ENCODE measurements around the gene GMCL1.
A peak's percentile ranks its signal among the peaks of the same experiment; 100 is the strongest.
"Not testable (repeated sequence)": the region's sequence is repeated elsewhere in the genome, so short reads cannot be mapped to it uniquely, and the experiment has no call there.

Gene GMCL1

DNA sequence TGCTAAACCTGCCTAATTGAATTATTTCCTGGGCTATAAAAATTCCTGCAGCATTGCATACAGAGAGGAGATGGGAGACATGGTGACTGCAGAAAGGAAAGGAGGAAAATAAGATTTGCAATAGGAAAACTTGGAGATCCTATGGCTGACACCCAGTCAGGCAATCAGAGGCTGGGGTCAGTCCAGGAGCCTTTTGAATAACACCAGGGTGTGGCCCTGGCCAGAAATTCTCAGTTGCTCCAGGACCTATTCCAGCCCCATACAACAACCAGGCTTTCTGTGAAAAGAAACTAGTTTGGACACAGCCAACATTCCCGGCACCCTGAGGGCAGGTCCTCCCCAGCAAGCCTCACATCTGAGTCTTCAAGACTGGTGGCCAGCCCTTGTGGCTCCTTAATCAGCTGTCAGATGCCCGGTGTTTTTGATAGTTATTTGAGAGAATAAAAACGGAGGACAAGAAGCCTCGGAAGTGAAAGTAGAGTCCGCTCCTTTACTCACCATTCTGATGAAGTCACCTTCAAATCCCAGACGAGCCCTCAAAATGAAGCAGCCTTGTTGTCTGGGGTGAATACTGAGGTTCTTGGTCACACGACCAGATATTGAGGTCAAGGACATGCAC lies 31.1 kb upstream of the GMCL1 start:
- H3K9me3 ChIP-seq (ENCODE audit: insufficient read depth, low read length, severe bottlenecking), result no peaks in the 10 kb centered on the region
- DNase-seq (no peak), ATAC-seq (ENCODE audit: insufficient read depth, low read depth) (no peak)
- H3K4me1 ChIP-seq (ENCODE audit: insufficient read depth, low read length), result no peaks in the 10 kb centered on the region
- no peaks in the 10 kb centered on the region for H3K79me2 ChIP-seq (ENCODE audit: insufficient read depth, low read length)
- H3K27ac ChIP-seq (ENCODE audit: low read length), result no peak overlapping the region
- H3K4me3 ChIP-seq (ENCODE audit: low read depth in 1 of 2, low read length in 2 of 2), result no peak overlapping the region
- H3K27me3 ChIP-seq (ENCODE audit: insufficient read depth, low read length, poor library complexity), result no peaks in the 10 kb centered on the region
- no peak overlapping the region for H3K9ac ChIP-seq (ENCODE audit: low read depth, low read length)
- no peaks in the 10 kb centered on the region for H4K20me1 ChIP-seq (ENCODE audit: insufficient read depth, low read length)
- H3K4me2 ChIP-seq (ENCODE audit: insufficient read depth, low read length), result no peak overlapping the region
- H3K36me3 ChIP-seq (ENCODE audit: insufficient read depth, low read length), result no peaks in the 10 kb centered on the region
- no peak overlapping the region for H2AFZ ChIP-seq (ENCODE audit: low read depth, low read length)
- no peak for TF ChIP-seq EZH2 (IDR thresholded peaks at IDR 0.05; ENCODE audit: borderline replicate concordance, low read depth, low read length, severe bottlenecking)
- TF ChIP-seq, protein P1, sequence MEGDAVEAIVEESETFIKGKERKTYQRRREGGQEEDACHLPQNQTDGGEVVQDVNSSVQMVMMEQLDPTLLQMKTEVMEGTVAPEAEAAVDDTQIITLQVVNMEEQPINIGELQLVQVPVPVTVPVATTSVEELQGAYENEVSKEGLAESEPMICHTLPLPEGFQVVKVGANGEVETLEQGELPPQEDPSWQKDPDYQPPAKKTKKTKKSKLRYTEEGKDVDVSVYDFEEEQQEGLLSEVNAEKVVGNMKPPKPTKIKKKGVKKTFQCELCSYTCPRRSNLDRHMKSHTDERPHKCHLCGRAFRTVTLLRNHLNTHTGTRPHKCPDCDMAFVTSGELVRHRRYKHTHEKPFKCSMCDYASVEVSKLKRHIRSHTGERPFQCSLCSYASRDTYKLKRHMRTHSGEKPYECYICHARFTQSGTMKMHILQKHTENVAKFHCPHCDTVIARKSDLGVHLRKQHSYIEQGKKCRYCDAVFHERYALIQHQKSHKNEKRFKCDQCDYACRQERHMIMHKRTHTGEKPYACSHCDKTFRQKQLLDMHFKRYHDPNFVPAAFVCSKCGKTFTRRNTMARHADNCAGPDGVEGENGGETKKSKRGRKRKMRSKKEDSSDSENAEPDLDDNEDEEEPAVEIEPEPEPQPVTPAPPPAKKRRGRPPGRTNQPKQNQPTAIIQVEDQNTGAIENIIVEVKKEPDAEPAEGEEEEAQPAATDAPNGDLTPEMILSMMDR (IDR thresholded peaks at IDR 0.05; ENCODE audit: borderline replicate concordance, extremely low read depth, low read length, poor library complexity, severe bottlenecking), result no peak

DNA sequence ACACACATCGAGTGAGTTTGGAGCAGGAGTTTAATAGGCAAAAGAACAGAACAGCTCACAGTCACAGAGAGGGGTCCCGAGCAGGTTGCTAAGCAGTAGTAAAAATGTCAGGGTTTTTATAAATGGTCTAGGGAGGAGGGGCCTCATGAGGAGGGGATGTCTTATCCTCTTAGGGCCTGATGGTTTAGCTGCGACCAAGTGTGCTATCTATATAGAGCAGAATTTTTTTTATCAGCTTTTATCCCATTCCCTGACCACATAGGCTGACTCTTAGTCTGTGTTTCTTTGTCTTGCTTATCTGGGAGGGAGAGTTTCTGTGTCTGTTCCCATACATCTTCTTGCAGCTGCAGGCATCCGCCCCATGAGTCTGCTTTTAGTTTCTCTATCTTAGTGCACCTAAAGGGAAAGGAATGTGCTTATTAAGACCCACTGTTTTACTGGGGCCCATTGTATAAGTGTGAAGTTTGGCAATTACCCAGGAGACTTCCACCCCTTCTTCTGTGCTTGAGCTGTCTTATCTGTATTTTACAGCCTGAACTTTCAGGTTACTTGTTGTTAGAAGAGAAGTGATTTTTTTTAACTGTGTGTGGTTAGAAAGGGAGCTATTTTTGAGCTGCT lies 30.4 kb upstream of the GMCL1 start:
- H3K9me3 ChIP-seq (ENCODE audit: insufficient read depth, low read length, severe bottlenecking), result no peaks in the 10 kb centered on the region
- no peak for DNase-seq
- H3K4me1 ChIP-seq (ENCODE audit: insufficient read depth, low read length), result no peaks in the 10 kb centered on the region
- no peak for TF ChIP-seq EZH2 (IDR thresholded peaks at IDR 0.05; ENCODE audit: borderline replicate concordance, low read depth, low read length, severe bottlenecking)
- TF ChIP-seq, protein P1 (IDR thresholded peaks at IDR 0.05; ENCODE audit: borderline replicate concordance, extremely low read depth, low read length, poor library complexity, severe bottlenecking), result no peak
- H3K9ac ChIP-seq (ENCODE audit: low read depth, low read length), result no peak overlapping the region
- no peak overlapping the region for H3K27ac ChIP-seq (ENCODE audit: low read length)
- no peak overlapping the region for H3K4me2 ChIP-seq (ENCODE audit: insufficient read depth, low read length)
- no peak overlapping the region for H3K4me3 ChIP-seq (ENCODE audit: low read depth in 1 of 2, low read length in 2 of 2)
- no peaks in the 10 kb centered on the region for H3K27me3 ChIP-seq (ENCODE audit: insufficient read depth, low read length, poor library complexity)
- H3K79me2 ChIP-seq (ENCODE audit: insufficient read depth, low read length), result no peaks in the 10 kb centered on the region
- no peak overlapping the region for H2AFZ ChIP-seq (ENCODE audit: low read depth, low read length)
- peak; percentile 29; the same call in 1 of the 3 replicates for ATAC-seq (ENCODE audit: insufficient read depth, low read depth)
- H4K20me1 ChIP-seq (ENCODE audit: insufficient read depth, low read length), result no peaks in the 10 kb centered on the region
- no peaks in the 10 kb centered on the region for H3K36me3 ChIP-seq (ENCODE audit: insufficient read depth, low read length)

DNA sequence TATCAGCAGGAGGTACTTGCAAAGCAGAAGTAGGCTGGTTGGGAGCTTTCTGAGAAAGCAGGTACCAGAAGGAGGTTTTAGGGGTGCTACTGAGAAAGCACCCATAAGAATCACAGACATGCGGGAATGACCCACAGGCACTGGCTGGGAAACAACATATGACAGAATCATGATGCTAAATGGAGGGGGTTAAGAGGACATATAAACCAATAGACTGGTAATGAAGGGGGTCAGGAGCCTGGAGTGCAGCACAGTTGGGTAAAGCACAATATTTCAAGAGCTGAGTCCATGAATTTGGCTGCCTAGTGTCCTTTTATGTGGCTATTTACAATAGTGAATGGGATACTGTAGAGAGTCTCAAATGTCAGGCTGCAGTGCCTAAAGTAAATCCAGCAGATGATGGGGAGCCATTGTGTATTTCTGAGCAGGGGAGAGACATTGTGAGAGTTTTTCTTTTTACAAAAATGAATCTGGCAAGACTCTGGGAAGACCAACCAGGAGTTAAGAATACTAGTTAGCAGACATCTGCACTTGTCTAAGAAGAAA lies 27.6 kb upstream of the GMCL1 start:
- peaks cover 12% of the 10 kb centered on the region; the same call in 1 of the 2 replicates for H3K36me3 ChIP-seq (ENCODE audit: insufficient read depth, low read length)
- TF ChIP-seq, protein P1 (IDR thresholded peaks at IDR 0.05; ENCODE audit: borderline replicate concordance, extremely low read depth, low read length, poor library complexity, severe bottlenecking), result no peak
- TF ChIP-seq EZH2 (IDR thresholded peaks at IDR 0.05; ENCODE audit: borderline replicate concordance, low read depth, low read length, severe bottlenecking), result no peak
- ATAC-seq (ENCODE audit: insufficient read depth, low read depth), result no peak

DNA sequence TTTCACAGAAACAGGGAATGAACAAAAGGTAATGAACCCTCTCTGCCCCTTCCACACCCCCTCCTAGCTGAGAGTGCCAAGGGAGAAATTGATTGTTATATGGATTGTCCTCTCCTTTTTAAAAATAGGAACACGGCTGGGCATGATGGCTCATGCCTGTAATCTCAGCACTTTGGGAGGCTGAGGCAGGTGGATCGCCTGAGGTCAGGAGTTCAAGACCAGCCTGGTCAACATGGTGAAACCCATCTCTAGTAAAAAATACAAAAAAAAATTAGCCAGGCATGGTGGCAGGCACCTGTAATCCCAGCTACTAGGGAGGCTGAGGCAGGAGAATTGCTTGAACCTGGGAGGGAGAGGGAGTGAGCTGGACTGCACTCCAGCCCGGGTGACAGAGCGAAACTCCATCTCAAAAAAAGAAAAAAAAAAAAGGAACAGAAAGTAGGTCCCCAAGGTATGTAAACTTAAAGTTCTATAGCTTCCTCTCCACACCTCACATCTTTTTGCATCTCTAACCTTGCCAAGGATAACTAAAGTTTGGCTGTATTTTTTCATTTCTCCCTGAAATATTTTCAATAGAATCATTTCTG lies 26.6 kb upstream of the GMCL1 start:
- not testable (repeated sequence) for H3K4me2 ChIP-seq (ENCODE audit: insufficient read depth, low read length); ATAC-seq (ENCODE audit: insufficient read depth, low read depth); H4K20me1 ChIP-seq (ENCODE audit: insufficient read depth, low read length); H3K4me3 ChIP-seq (ENCODE audit: low read depth in 1 of 2, low read length in 2 of 2); H3K27me3 ChIP-seq (ENCODE audit: insufficient read depth, low read length, poor library complexity); H3K79me2 ChIP-seq (ENCODE audit: insufficient read depth, low read length); H3K9ac ChIP-seq (ENCODE audit: low read depth, low read length); H2AFZ ChIP-seq (ENCODE audit: low read depth, low read length); DNase-seq; H3K4me1 ChIP-seq (ENCODE audit: insufficient read depth, low read length); H3K9me3 ChIP-seq (ENCODE audit: insufficient read depth, low read length, severe bottlenecking); H3K27ac ChIP-seq (ENCODE audit: low read length)
- peaks cover 15% of the 10 kb centered on the region; the same call in 1 of the 2 replicates for H3K36me3 ChIP-seq (ENCODE audit: insufficient read depth, low read length)

More for the DNA sequence above, 27.6 kb upstream of the GMCL1 start:
- no peak overlapping the region for H3K27ac ChIP-seq (ENCODE audit: low read length)
- H4K20me1 ChIP-seq (ENCODE audit: insufficient read depth, low read length), result no peaks in the 10 kb centered on the region
- no peak overlapping the region for H3K4me3 ChIP-seq (ENCODE audit: low read depth in 1 of 2, low read length in 2 of 2)
- no peaks in the 10 kb centered on the region for H3K9me3 ChIP-seq (ENCODE audit: insufficient read depth, low read length, severe bottlenecking)
- H3K27me3 ChIP-seq (ENCODE audit: insufficient read depth, low read length, poor library complexity), result no peaks in the 10 kb centered on the region
- H3K79me2 ChIP-seq (ENCODE audit: insufficient read depth, low read length), result no peaks in the 10 kb centered on the region
- no peak overlapping the region for H3K9ac ChIP-seq (ENCODE audit: low read depth, low read length)
- no peak for DNase-seq
- H2AFZ ChIP-seq (ENCODE audit: low read depth, low read length), result no peak overlapping the region
- H3K4me1 ChIP-seq (ENCODE audit: insufficient read depth, low read length), result no peaks in the 10 kb centered on the region
- H3K4me2 ChIP-seq (ENCODE audit: insufficient read depth, low read length), result no peak overlapping the region

Measured in DND-41 (cell line).